IMR-90 (cell line): ENCODE results near the gene MYO1G. TPM values are rescaled to one million over a fixed set of nuclear protein-coding genes. Genes with fewer than 3 reads are reported as not detected.
A peak's percentile ranks its signal among the peaks of the same experiment; 100 is the strongest.

ENCODE experiments used
- ATAC-seq: fragments of 200-7000 bp; cut with Tn5 transposase; 2 replicates; pipeline ENCODE4 v1.9.1; 2020; ENCODE audit warnings: low read depth, mild to moderate bottlenecking, moderate library complexity
- BruUV-seq: library from RNA; stranded (reverse); fragments of 400-500 nt; replicated peaks from 2 replicates; lab custom pipeline; 2021; lab: Mats Ljungman, UMichigan
- CTCF ChIA-PET: fragments of 300-600 bp; formaldehyde crosslinking; extraction: SDS; loops from one replicate; lab custom pipeline; 2021; ENCODE audit warnings: antibody characterized with exemption; lab: Yijun Ruan, JAX
- POLR2A ChIA-PET: fragments of 300-600 bp; sonication (Branson Sonifier 250); formaldehyde crosslinking; loops from one replicate; lab custom pipeline; 2022; ENCODE audit warnings: antibody characterized with exemption; ENCODE audit not compliant: unreplicated experiment; lab: Charles Lee
- DNase-seq: peaks from one replicate; pipeline ENCODE4 v3.0.0; 2013
- H2AFZ ChIP-seq: replicated peaks from 2 replicates; pipeline ENCODE3; 2013; ENCODE audit warnings: low read length, mild to moderate bottlenecking; ENCODE audit not compliant: poor library complexity
- H2AK5ac ChIP-seq: 2 replicates; pipeline ENCODE4 v1.6.1; 2013; ENCODE audit warnings: low read depth, low read length, inconsistent platforms
- H2AK9ac ChIP-seq: replicated peaks from 2 replicates; pipeline ENCODE3; 2013; ENCODE audit warnings: mild to moderate bottlenecking, low read depth, low read length, moderate library complexity; ENCODE audit not compliant: poor library complexity
- H2BK120ac ChIP-seq: 2 replicates; pipeline ENCODE4 v1.6.1; 2013; ENCODE audit warnings: low read depth, low read length, inconsistent platforms
- H2BK15ac ChIP-seq: 3 replicates; pipeline ENCODE4 v1.6.1; 2013; ENCODE audit warnings: low read depth, low read length, inconsistent platforms
- H2BK20ac ChIP-seq: 2 replicates; pipeline ENCODE4 v1.6.1; 2013; ENCODE audit warnings: low read depth, mild to moderate bottlenecking, inconsistent platforms, low read length, moderate library complexity
- H2BK5ac ChIP-seq: 2 replicates; pipeline ENCODE4 v1.6.1; 2013; ENCODE audit warnings: mild to moderate bottlenecking, low read depth, low read length, inconsistent platforms; ENCODE audit not compliant: poor library complexity, severe bottlenecking
- H3K14ac ChIP-seq: replicated peaks from 2 replicates; pipeline ENCODE4 v1.6.1; 2013; ENCODE audit warnings: low read depth, low read length, inconsistent platforms
- H3K18ac ChIP-seq: 2 replicates; pipeline ENCODE4 v1.6.1; 2013; ENCODE audit warnings: low read depth, low read length, control low read depth
- H3K23ac ChIP-seq: 2 replicates; pipeline ENCODE4 v1.6.1; 2013; ENCODE audit warnings: low read depth, low read length, inconsistent platforms
- H3K27ac ChIP-seq: 2 replicates; pipeline ENCODE4 v1.5.1; 2013; ENCODE audit warnings: mild to moderate bottlenecking, control low read depth, low read length; ENCODE audit not compliant: insufficient read depth
- H3K27me3 ChIP-seq: 2 replicates; pipeline ENCODE4 v1.6.1; 2013; ENCODE audit warnings: low read length; ENCODE audit not compliant: control insufficient read depth, insufficient read depth
- H3K36me3 ChIP-seq: 2 replicates; pipeline ENCODE4 v1.6.1; 2013; ENCODE audit warnings: low read length, mixed read lengths; ENCODE audit not compliant: control insufficient read depth, insufficient read depth
- H3K4ac ChIP-seq: 2 replicates; pipeline ENCODE4 v1.6.1; 2013; ENCODE audit warnings: low read depth, low read length, inconsistent platforms
- H3K4me1 ChIP-seq: 2 replicates; pipeline ENCODE4 v1.6.1; 2013; ENCODE audit warnings: low read length, mixed read lengths; ENCODE audit not compliant: control insufficient read depth, insufficient read depth
- H3K4me2 ChIP-seq: 2 replicates; pipeline ENCODE4 v1.6.1; 2013; ENCODE audit warnings: low read depth, mild to moderate bottlenecking, control low read depth, low read length, moderate library complexity
- H3K4me3 ChIP-seq: 2 replicates; pipeline ENCODE4 v1.5.1; 2013; ENCODE audit warnings: low read depth, mild to moderate bottlenecking, control low read depth, low read length, moderate library complexity; ENCODE audit not compliant: insufficient read depth
- H3K56ac ChIP-seq: 2 replicates; pipeline ENCODE4 v1.6.1; 2013; ENCODE audit warnings: low read length, inconsistent platforms; ENCODE audit not compliant: insufficient read depth; ENCODE audit errors: extremely low read depth
- H3K79me1 ChIP-seq, 2 experiments: 2 replicates each; pipeline ENCODE4 v1.6.1; 2013; ENCODE audit warnings: low read length in 2 of 2, inconsistent platforms in 1 of 2, low read depth in 1 of 2
- H3K9ac ChIP-seq: 2 replicates; pipeline ENCODE4 v1.6.1; 2013; ENCODE audit warnings: low read depth, low read length, control low read depth
- H3K9me1 ChIP-seq: 2 replicates; pipeline ENCODE4 v1.6.1; 2013; ENCODE audit warnings: low read length, inconsistent platforms; ENCODE audit not compliant: insufficient read depth
- H3K9me3 ChIP-seq: 2 replicates; pipeline ENCODE4 v1.6.1; 2013; ENCODE audit warnings: low read length; ENCODE audit not compliant: control insufficient read depth, insufficient read depth
- H4K20me1 ChIP-seq: 2 replicates; pipeline ENCODE4 v1.6.1; 2013; ENCODE audit warnings: low read length, inconsistent platforms; ENCODE audit not compliant: insufficient read depth
- H4K5ac ChIP-seq: 2 replicates; pipeline ENCODE4 v1.6.1; 2013; ENCODE audit warnings: mild to moderate bottlenecking, low read depth, low read length, control low read depth
- H4K8ac ChIP-seq, 2 experiments: 2 replicates each; pipeline ENCODE4 v1.6.1; 2013; ENCODE audit warnings: low read depth in 2 of 2, low read length in 2 of 2, control low read depth in 1 of 2, inconsistent platforms in 1 of 2
- H4K91ac ChIP-seq: 2 replicates; pipeline ENCODE4 v1.6.1; 2013; ENCODE audit warnings: low read depth, low read length, inconsistent platforms; ENCODE audit not compliant: insufficient read depth
- CEBPB ChIP-seq: IDR thresholded peaks from 2 replicates; pipeline ENCODE4 v1.6.1; 2012; ENCODE audit warnings: low read depth, low read length, improper control_type of control experiment
- MAFK ChIP-seq: IDR thresholded peaks from 2 replicates; pipeline ENCODE4 v1.6.1; 2012; ENCODE audit warnings: low read depth, low read length, improper control_type of control experiment
- RCOR1 ChIP-seq: IDR thresholded peaks from 2 replicates; pipeline ENCODE4 v1.6.1; 2012; ENCODE audit warnings: mild to moderate bottlenecking, low read length, improper control_type of control experiment; ENCODE audit not compliant: insufficient replicate concordance
- USF2 ChIP-seq: fragments of 150-350 bp; IDR thresholded peaks from 2 replicates; pipeline ENCODE4 v1.6.1; 2017; ENCODE audit warnings: mild to moderate bottlenecking, antibody characterized with exemption, low read length, low read depth
- WGBS, 2 experiments: methylation state at CpG; one replicate each; pipeline versions ENCODE4 v1.1.5 to v1.1.7; 2013; ENCODE audit warnings: missing lambda C conversion rate in 2 of 2; ENCODE audit not compliant: insufficient read length in 1 of 2; ENCODE audit errors: extremely low coverage in 2 of 2; 5-methylcytosine and 5-hydroxymethylcytosine counted together
- dilution Hi-C: fragments of 300-500 bp; cut with HindIII; formaldehyde crosslinking; loops from one replicate; pipeline ENCODE4 v1.14.3; 2018; ENCODE audit warnings: low sequenced_read_pairs; ENCODE audit not compliant: unreplicated experiment
- in situ Hi-C: fragments of 300-500 bp; cut with MboI; formaldehyde crosslinking; loops from 3 replicates; pipeline ENCODE4 v1.14.3; 2019; ENCODE audit warnings: low sequenced_read_pairs, inconsistent platforms, mixed read lengths
- intact Hi-C: fragments of 100-400 bp; cut with micrococcal nuclease; formaldehyde crosslinking; loops from 2 replicates; pipeline ENCODE4 v1.10.0; 2022
- polyA plus RNA-seq, 3 experiments: library from polyadenylated mRNA; depleted of rRNA; stranded (reverse); fragments of >200 nt; gene quantifications; 2 replicates each; pipeline ENCODE4 v1.2.3, GENCODE V29; 2012; ENCODE audit warnings: low replicate concordance in 1 of 3
- total RNA-seq: library from RNA; depleted of rRNA; stranded (reverse); fragments of >200 nt; gene quantifications from 2 replicates; pipeline ENCODE4 v1.2.3, GENCODE V29; 2012
- TF ChIP-seq, protein P1 (sequence below): fragments of 150-350 bp; IDR thresholded peaks from 2 replicates; pipeline ENCODE4 v1.6.1; 2016; ENCODE audit warnings: low read depth, mild to moderate bottlenecking, low read length, moderate library complexity, borderline replicate concordance

The MYO1G gene
- total and polyA plus RNA-seq, 2 of the 4 experiments (the other 2 are of a cell fraction), result under 0.01 to 0.02 TPM

DNA sequence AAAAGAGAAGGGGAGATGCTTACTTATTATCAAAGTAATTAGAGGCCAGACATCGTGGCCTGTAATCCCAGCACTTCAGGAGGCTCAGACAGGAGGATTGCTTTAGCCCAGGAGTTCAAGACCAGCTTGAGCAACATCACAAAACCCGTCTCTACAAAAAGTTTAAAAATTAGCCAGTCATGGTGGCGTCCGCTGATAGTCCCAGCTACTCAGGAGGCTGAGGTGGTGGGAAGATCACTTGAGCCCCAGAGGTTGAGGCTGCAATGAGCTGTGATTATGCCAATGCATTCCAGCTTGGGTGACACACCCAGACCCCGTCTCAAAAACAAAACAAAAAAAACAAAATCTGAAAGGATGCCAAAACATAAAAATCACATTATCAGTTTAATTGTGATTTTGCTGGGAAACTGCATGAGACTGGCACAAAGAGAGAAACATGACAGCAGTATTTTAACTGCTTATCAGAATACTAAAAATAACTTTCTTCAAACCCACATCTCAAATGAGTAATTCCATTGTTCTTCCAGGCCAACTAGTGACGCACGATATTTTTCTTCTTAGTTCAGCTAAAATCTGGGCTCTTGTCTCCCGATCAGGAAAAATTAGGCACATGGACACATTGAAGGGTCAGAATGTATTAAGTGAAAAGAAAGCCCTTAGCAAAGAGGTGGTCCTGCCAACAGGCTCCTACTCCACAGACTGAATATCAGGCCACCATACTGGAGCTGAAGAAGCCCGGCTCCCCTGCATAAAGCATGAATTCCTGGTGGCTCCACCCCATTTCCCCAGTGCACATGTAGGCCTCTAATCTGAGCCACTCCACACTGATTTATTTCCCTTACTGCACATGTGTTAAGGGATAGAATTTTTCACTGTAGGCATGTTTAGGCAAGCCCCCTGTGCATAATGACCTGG is 11.6 kb upstream of the MYO1G start:
- in situ Hi-C loops, result no loop called here
- DNase-seq (peak; percentile 77), ATAC-seq (no peak)
- Histone ChIP-seq H2BK120ac (peak overlapping the region; percentile 69), H3K18ac (peak overlapping the region; percentile 80), H3K9ac (peak overlapping the region; percentile 13), H3K56ac (no peak overlapping the region), H3K79me1 (peaks cover 5 to 17% of the 10 kb centered on the region in 2 experiments), H3K4me3 (no peak overlapping the region), H3K9me1 (peaks cover 3% of the 10 kb centered on the region), H2AK9ac (peak overlapping the region; percentile 31), H2BK5ac (peak overlapping the region; percentile 56), H3K4me2 (no peak overlapping the region), H2AK5ac (peak overlapping the region; percentile 76; the same call in 1 of the 2 replicates), H3K36me3 (peaks cover 1% of the 10 kb centered on the region; the same call in 1 of the 2 replicates), H2BK15ac (peak overlapping the region; percentile 55; the same call in 1 of the 3 replicates), H3K4me1 (peaks cover 9% of the 10 kb centered on the region), H3K4ac (peak overlapping the region; percentile 49), H4K8ac (peak overlapping the region; percentile 77 to 78; a peak in 3 of 4 replicates), H3K9me3 (no peaks in the 10 kb centered on the region), H3K27ac (peak overlapping the region; percentile 74; the same call in 1 of the 2 replicates), H3K27me3 (no peaks in the 10 kb centered on the region), H3K14ac (peak overlapping the region; percentile 66), H4K5ac (peak overlapping the region; percentile 85), H2BK20ac (peak overlapping the region; percentile 75), H3K23ac (peak overlapping the region; percentile 83; the same call in 1 of the 2 replicates), H2AFZ (peak overlapping the region; percentile 84), H4K20me1 (peaks cover 6% of the 10 kb centered on the region; the same call in 1 of the 2 replicates), H4K91ac (peak overlapping the region; percentile 24)
- TF ChIP-seq RCOR1 (no peak), USF2 (no peak), CEBPB (no peak), MAFK (peak; percentile 43; the same call in 1 of the 2 replicates)
- TF ChIP-seq, protein P1, sequence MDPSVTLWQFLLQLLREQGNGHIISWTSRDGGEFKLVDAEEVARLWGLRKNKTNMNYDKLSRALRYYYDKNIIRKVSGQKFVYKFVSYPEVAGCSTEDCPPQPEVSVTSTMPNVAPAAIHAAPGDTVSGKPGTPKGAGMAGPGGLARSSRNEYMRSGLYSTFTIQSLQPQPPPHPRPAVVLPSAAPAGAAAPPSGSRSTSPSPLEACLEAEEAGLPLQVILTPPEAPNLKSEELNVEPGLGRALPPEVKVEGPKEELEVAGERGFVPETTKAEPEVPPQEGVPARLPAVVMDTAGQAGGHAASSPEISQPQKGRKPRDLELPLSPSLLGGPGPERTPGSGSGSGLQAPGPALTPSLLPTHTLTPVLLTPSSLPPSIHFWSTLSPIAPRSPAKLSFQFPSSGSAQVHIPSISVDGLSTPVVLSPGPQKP, result no peak
- WGBS, 2 experiments, result no CpG with 5 or more reads among the region's 9 CpGs
- ChIA-PET CTCF (no interaction called here), POLR2A (no interaction called here)
- no TSS peak for BruUV-seq
- intact Hi-C loops, result no loop called here
- dilution Hi-C loops, result no loop called here
